IMR-90 (cell line): Measurements from ENCODE around the gene GPATCH2L. TPM values are rescaled to one million over a fixed set of nuclear protein-coding genes. Genes with fewer than 3 reads are reported as not detected.

Experiments used
- ATAC-seq: fragments of 200-7000 bp; cut with Tn5 transposase; 2 replicates; pipeline ENCODE4 v1.9.1; 2020; ENCODE audit warnings: low read depth, mild to moderate bottlenecking, moderate library complexity
- BruUV-seq: library from RNA; stranded (reverse); fragments of 400-500 nt; replicated peaks from 2 replicates; lab custom pipeline; 2021; lab: Mats Ljungman, UMichigan
- CTCF ChIA-PET: fragments of 300-600 bp; formaldehyde crosslinking; extraction: SDS; loops from one replicate; lab custom pipeline; 2021; ENCODE audit warnings: antibody characterized with exemption; lab: Yijun Ruan, JAX
- POLR2A ChIA-PET: fragments of 300-600 bp; sonication (Branson Sonifier 250); formaldehyde crosslinking; loops from one replicate; lab custom pipeline; 2022; ENCODE audit warnings: antibody characterized with exemption; ENCODE audit not compliant: unreplicated experiment; lab: Charles Lee
- DNase-seq: peaks from one replicate; pipeline ENCODE4 v3.0.0; 2013
- H2AFZ ChIP-seq: replicated peaks from 2 replicates; pipeline ENCODE3; 2013; ENCODE audit warnings: low read length, mild to moderate bottlenecking; ENCODE audit not compliant: poor library complexity
- H2AK5ac ChIP-seq: 2 replicates; pipeline ENCODE4 v1.6.1; 2013; ENCODE audit warnings: low read depth, low read length, inconsistent platforms
- H2AK9ac ChIP-seq: replicated peaks from 2 replicates; pipeline ENCODE3; 2013; ENCODE audit warnings: mild to moderate bottlenecking, low read depth, low read length, moderate library complexity; ENCODE audit not compliant: poor library complexity
- H2BK120ac ChIP-seq: 2 replicates; pipeline ENCODE4 v1.6.1; 2013; ENCODE audit warnings: low read depth, low read length, inconsistent platforms
- H2BK15ac ChIP-seq: 3 replicates; pipeline ENCODE4 v1.6.1; 2013; ENCODE audit warnings: low read depth, low read length, inconsistent platforms
- H2BK20ac ChIP-seq: 2 replicates; pipeline ENCODE4 v1.6.1; 2013; ENCODE audit warnings: low read depth, mild to moderate bottlenecking, inconsistent platforms, low read length, moderate library complexity
- H2BK5ac ChIP-seq: 2 replicates; pipeline ENCODE4 v1.6.1; 2013; ENCODE audit warnings: mild to moderate bottlenecking, low read depth, low read length, inconsistent platforms; ENCODE audit not compliant: poor library complexity, severe bottlenecking
- H3K14ac ChIP-seq: replicated peaks from 2 replicates; pipeline ENCODE4 v1.6.1; 2013; ENCODE audit warnings: low read depth, low read length, inconsistent platforms
- H3K18ac ChIP-seq: 2 replicates; pipeline ENCODE4 v1.6.1; 2013; ENCODE audit warnings: low read depth, low read length, control low read depth
- H3K23ac ChIP-seq: 2 replicates; pipeline ENCODE4 v1.6.1; 2013; ENCODE audit warnings: low read depth, low read length, inconsistent platforms
- H3K27ac ChIP-seq: 2 replicates; pipeline ENCODE4 v1.5.1; 2013; ENCODE audit warnings: mild to moderate bottlenecking, control low read depth, low read length; ENCODE audit not compliant: insufficient read depth
- H3K27me3 ChIP-seq: 2 replicates; pipeline ENCODE4 v1.6.1; 2013; ENCODE audit warnings: low read length; ENCODE audit not compliant: control insufficient read depth, insufficient read depth
- H3K36me3 ChIP-seq: 2 replicates; pipeline ENCODE4 v1.6.1; 2013; ENCODE audit warnings: low read length, mixed read lengths; ENCODE audit not compliant: control insufficient read depth, insufficient read depth
- H3K4ac ChIP-seq: 2 replicates; pipeline ENCODE4 v1.6.1; 2013; ENCODE audit warnings: low read depth, low read length, inconsistent platforms
- H3K4me1 ChIP-seq: 2 replicates; pipeline ENCODE4 v1.6.1; 2013; ENCODE audit warnings: low read length, mixed read lengths; ENCODE audit not compliant: control insufficient read depth, insufficient read depth
- H3K4me2 ChIP-seq: 2 replicates; pipeline ENCODE4 v1.6.1; 2013; ENCODE audit warnings: low read depth, mild to moderate bottlenecking, control low read depth, low read length, moderate library complexity
- H3K4me3 ChIP-seq: 2 replicates; pipeline ENCODE4 v1.5.1; 2013; ENCODE audit warnings: low read depth, mild to moderate bottlenecking, control low read depth, low read length, moderate library complexity; ENCODE audit not compliant: insufficient read depth
- H3K56ac ChIP-seq: 2 replicates; pipeline ENCODE4 v1.6.1; 2013; ENCODE audit warnings: low read length, inconsistent platforms; ENCODE audit not compliant: insufficient read depth; ENCODE audit errors: extremely low read depth
- H3K79me1 ChIP-seq, 2 experiments: 2 replicates each; pipeline ENCODE4 v1.6.1; 2013; ENCODE audit warnings: low read length in 2 of 2, inconsistent platforms in 1 of 2, low read depth in 1 of 2
- H3K9ac ChIP-seq: 2 replicates; pipeline ENCODE4 v1.6.1; 2013; ENCODE audit warnings: low read depth, low read length, control low read depth
- H3K9me1 ChIP-seq: 2 replicates; pipeline ENCODE4 v1.6.1; 2013; ENCODE audit warnings: low read length, inconsistent platforms; ENCODE audit not compliant: insufficient read depth
- H3K9me3 ChIP-seq: 2 replicates; pipeline ENCODE4 v1.6.1; 2013; ENCODE audit warnings: low read length; ENCODE audit not compliant: control insufficient read depth, insufficient read depth
- H4K20me1 ChIP-seq: 2 replicates; pipeline ENCODE4 v1.6.1; 2013; ENCODE audit warnings: low read length, inconsistent platforms; ENCODE audit not compliant: insufficient read depth
- H4K5ac ChIP-seq: 2 replicates; pipeline ENCODE4 v1.6.1; 2013; ENCODE audit warnings: mild to moderate bottlenecking, low read depth, low read length, control low read depth
- H4K8ac ChIP-seq, 2 experiments: 2 replicates each; pipeline ENCODE4 v1.6.1; 2013; ENCODE audit warnings: low read depth in 2 of 2, low read length in 2 of 2, control low read depth in 1 of 2, inconsistent platforms in 1 of 2
- H4K91ac ChIP-seq: 2 replicates; pipeline ENCODE4 v1.6.1; 2013; ENCODE audit warnings: low read depth, low read length, inconsistent platforms; ENCODE audit not compliant: insufficient read depth
- CEBPB ChIP-seq: IDR thresholded peaks from 2 replicates; pipeline ENCODE4 v1.6.1; 2012; ENCODE audit warnings: low read depth, low read length, improper control_type of control experiment
- CHD1 ChIP-seq: IDR thresholded peaks from 2 replicates; pipeline ENCODE4 v1.6.1; 2012; ENCODE audit warnings: low read depth, low read length, improper control_type of control experiment
- FOS ChIP-seq: fragments of 150-350 bp; IDR thresholded peaks from 2 replicates; pipeline ENCODE4 v1.6.1; 2016; ENCODE audit warnings: low read depth, low read length
- MAFK ChIP-seq: IDR thresholded peaks from 2 replicates; pipeline ENCODE4 v1.6.1; 2012; ENCODE audit warnings: low read depth, low read length, improper control_type of control experiment
- RAD21 ChIP-seq: IDR thresholded peaks from 2 replicates; pipeline ENCODE4 v1.6.1; 2012; ENCODE audit warnings: low read length, improper control_type of control experiment
- SMC3 ChIP-seq: fragments of 150-350 bp; IDR thresholded peaks from 2 replicates; pipeline ENCODE4 v1.6.1; 2016; ENCODE audit warnings: low read depth, mild to moderate bottlenecking, antibody characterized with exemption, low read length, moderate library complexity
- USF2 ChIP-seq: fragments of 150-350 bp; IDR thresholded peaks from 2 replicates; pipeline ENCODE4 v1.6.1; 2017; ENCODE audit warnings: mild to moderate bottlenecking, antibody characterized with exemption, low read length, low read depth
- WGBS, 2 experiments: methylation state at CpG; one replicate each; pipeline versions ENCODE4 v1.1.5 to v1.1.7; 2013; ENCODE audit warnings: missing lambda C conversion rate in 2 of 2; ENCODE audit not compliant: insufficient read length in 1 of 2; ENCODE audit errors: extremely low coverage in 2 of 2; 5-methylcytosine and 5-hydroxymethylcytosine counted together
- dilution Hi-C: fragments of 300-500 bp; cut with HindIII; formaldehyde crosslinking; loops from one replicate; pipeline ENCODE4 v1.14.3; 2018; ENCODE audit warnings: low sequenced_read_pairs; ENCODE audit not compliant: unreplicated experiment
- in situ Hi-C: fragments of 300-500 bp; cut with MboI; formaldehyde crosslinking; loops from 3 replicates; pipeline ENCODE4 v1.14.3; 2019; ENCODE audit warnings: low sequenced_read_pairs, inconsistent platforms, mixed read lengths
- intact Hi-C: fragments of 100-400 bp; cut with micrococcal nuclease; formaldehyde crosslinking; loops from 2 replicates; pipeline ENCODE4 v1.10.0; 2022
- polyA plus RNA-seq, 3 experiments: library from polyadenylated mRNA; depleted of rRNA; stranded (reverse); fragments of >200 nt; gene quantifications; 2 replicates each; pipeline ENCODE4 v1.2.3, GENCODE V29; 2012; ENCODE audit warnings: low replicate concordance in 1 of 3
- total RNA-seq: library from RNA; depleted of rRNA; stranded (reverse); fragments of >200 nt; gene quantifications from 2 replicates; pipeline ENCODE4 v1.2.3, GENCODE V29; 2012

Gene GPATCH2L
- total and polyA plus RNA-seq, 2 of the 4 experiments (the other 2 are of a cell fraction): 15.6 to 51.4 TPM

GRCh38 chr14:76125511-76125910, 26.2 kb upstream of the GPATCH2L start:
- no TSS peak for BruUV-seq
- Histone ChIP-seq H3K14ac (no peak overlapping the region), H2BK15ac (no peak overlapping the region), H4K91ac (no peak overlapping the region), H2AK5ac (no peak overlapping the region), H4K8ac (no peak overlapping the region), H3K9me3 (no peaks in the 10 kb centered on the region), H3K27ac (no peak overlapping the region), H4K20me1 (no peaks in the 10 kb centered on the region), H2AK9ac (no peak overlapping the region), H3K56ac (no peak overlapping the region), H2AFZ (no peak overlapping the region), H2BK20ac (no peak overlapping the region), H2BK5ac (no peak overlapping the region), H3K23ac (no peak overlapping the region), H3K9ac (no peak overlapping the region), H3K4me1 (no peaks in the 10 kb centered on the region), H3K4ac (no peak overlapping the region), H3K4me2 (no peak overlapping the region), H3K9me1 (no peaks in the 10 kb centered on the region), H3K18ac (no peak overlapping the region), H2BK120ac (no peak overlapping the region), H3K79me1 (no peaks in the 10 kb centered on the region), H3K4me3 (no peak overlapping the region), H4K5ac (no peak overlapping the region), H3K27me3 (peaks cover 16% of the 10 kb centered on the region), H3K36me3 (no peaks in the 10 kb centered on the region)
- no peak for DNase-seq
- WGBS, 2 experiments: no CpG with 5 or more reads among the region's 8 CpGs
- CTCF ChIA-PET: no interaction called here
- TF ChIP-seq MAFK: no peak
- no peak for TF ChIP-seq USF2
- no peak for TF ChIP-seq FOS
- no peak for TF ChIP-seq CHD1
- no peak for TF ChIP-seq RAD21
- no peak for TF ChIP-seq SMC3
- TF ChIP-seq CEBPB: no peak
- in situ Hi-C loops (no loop called here), dilution Hi-C loops (no loop called here), intact Hi-C loops (no loop called here)
- ATAC-seq: no peak
- POLR2A ChIA-PET: no interaction called here
